Skeletal muscle tissue (tissue), 4 donors: ENCODE measurements around the gene SMG1. TPM values are rescaled to one million over a fixed set of nuclear protein-coding genes. Genes with fewer than 3 reads are reported as not detected.
"Not testable (repeated sequence)": the region's sequence is repeated elsewhere in the genome, so short reads cannot be mapped to it uniquely, and the experiment has no call there.

ENCODE experiments used
- H3K27ac ChIP-seq: one replicate; pipeline ENCODE4 v1.7.0; 2013; ENCODE audit warnings: mild to moderate bottlenecking, low read depth, low read length, inconsistent platforms
- H3K27me3 ChIP-seq, 3 donors: one replicate each; pipeline ENCODE4 v1.7.0; 2013; ENCODE audit warnings: low read length in 3 of 3; ENCODE audit not compliant: control insufficient read depth in 3 of 3, insufficient read depth in 3 of 3
- H3K36me3 ChIP-seq, 3 donors: one replicate each; pipeline ENCODE4 v1.7.0; 2013; ENCODE audit warnings: low read length in 3 of 3; ENCODE audit not compliant: control insufficient read depth in 3 of 3, insufficient read depth in 3 of 3
- H3K4me1 ChIP-seq, 3 donors: one replicate each; pipeline ENCODE4 v1.7.0; 2013; ENCODE audit warnings: low read length in 3 of 3, mild to moderate bottlenecking in 3 of 3; ENCODE audit not compliant: control insufficient read depth in 3 of 3, insufficient read depth in 3 of 3
- H3K4me3 ChIP-seq, 3 donors: one replicate each; pipeline ENCODE4 v1.7.0; 2013; ENCODE audit warnings: low read length in 3 of 3
- H3K9ac ChIP-seq, 3 donors: one replicate each; pipeline ENCODE4 v1.7.0; 2013; ENCODE audit warnings: low read length in 3 of 3, mild to moderate bottlenecking in 3 of 3, moderate library complexity in 2 of 3, low read depth in 1 of 3
- H3K9me3 ChIP-seq, 3 donors: one replicate each; pipeline ENCODE4 v1.7.0; 2013; ENCODE audit warnings: low read length in 3 of 3; ENCODE audit not compliant: control insufficient read depth in 3 of 3
- total RNA-seq: library from RNA; depleted of rRNA; stranded (reverse); fragments of >200 nt; gene quantifications from one replicate; pipeline ENCODE4 v1.2.3, GENCODE V29; 2014
- donor health status: Osteomylitis.

Gene SMG1
- total RNA-seq, 1 donor from 2014 or later: 89.2 TPM

DNA sequence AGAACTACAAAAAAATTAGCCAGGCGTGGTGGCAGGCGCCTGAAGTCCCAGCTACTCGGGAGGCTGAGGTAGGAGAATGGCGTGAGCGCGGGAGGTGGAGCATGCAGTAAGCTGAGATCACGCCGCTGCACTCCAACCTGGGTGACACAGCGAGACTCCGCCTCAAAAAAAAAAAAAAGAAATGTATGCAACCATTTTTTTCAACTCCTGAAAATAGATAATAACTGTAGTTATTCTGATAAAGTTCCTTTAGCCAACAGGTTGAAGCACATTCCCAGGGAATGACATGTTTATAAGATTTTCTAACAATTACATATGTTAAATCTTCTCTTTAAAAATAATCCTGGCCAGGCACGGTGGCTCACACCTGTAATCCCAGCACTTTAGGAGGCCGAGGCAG lies 17.5 kb downstream of the SMG1 start:
- not testable (repeated sequence) for H3K4me3 ChIP-seq, H3K27me3 ChIP-seq, H3K9ac ChIP-seq, H3K27ac ChIP-seq, H3K4me1 ChIP-seq, H3K9me3 ChIP-seq, H3K36me3 ChIP-seq

DNA sequence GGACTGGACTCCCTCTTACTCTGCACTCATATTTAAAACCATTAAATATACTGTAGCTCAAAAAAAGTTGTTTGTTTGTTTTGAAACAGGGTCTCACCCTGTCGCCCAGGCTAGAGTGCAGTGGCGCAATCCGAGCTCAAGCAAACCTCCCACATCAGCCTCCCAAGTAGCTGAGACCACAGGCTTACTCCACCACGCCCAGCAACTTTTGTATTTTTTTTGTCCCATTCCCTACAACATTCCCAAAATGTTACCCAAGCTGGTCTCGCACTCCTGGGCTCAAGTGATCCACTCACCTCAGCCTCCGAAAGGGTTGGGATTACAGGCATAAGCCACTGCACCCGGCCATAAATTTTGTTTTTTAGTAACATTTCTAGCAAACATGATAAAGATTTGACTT lies 23.4 kb downstream of the SMG1 start:
- H3K4me1 ChIP-seq, H3K27ac ChIP-seq, H3K9ac ChIP-seq, H3K9me3 ChIP-seq, H3K4me3 ChIP-seq, H3K27me3 ChIP-seq, H3K36me3 ChIP-seq: not testable (repeated sequence)

DNA sequence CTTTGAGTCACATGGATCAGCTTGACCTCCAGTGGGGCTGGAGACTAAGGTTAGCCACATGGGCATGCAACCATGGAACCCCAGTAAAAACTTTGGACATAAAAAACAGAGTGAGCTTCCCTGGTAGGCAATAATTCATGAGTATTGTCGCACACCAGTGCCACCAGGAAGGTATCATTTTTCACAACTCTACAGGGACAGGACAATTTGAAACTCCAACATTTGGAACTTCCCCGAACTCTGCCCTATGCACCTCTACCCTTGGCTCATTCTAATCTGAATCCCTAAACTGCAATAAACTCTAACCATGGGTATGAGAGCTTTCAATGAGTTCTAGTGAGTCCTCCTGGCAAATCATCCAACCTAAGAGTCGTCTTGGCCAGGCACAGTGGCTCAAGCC lies 24.2 kb downstream of the SMG1 start:
- not testable (repeated sequence) for H3K27me3 ChIP-seq, H3K4me3 ChIP-seq, H3K27ac ChIP-seq, H3K9ac ChIP-seq, H3K4me1 ChIP-seq, H3K9me3 ChIP-seq, H3K36me3 ChIP-seq

DNA sequence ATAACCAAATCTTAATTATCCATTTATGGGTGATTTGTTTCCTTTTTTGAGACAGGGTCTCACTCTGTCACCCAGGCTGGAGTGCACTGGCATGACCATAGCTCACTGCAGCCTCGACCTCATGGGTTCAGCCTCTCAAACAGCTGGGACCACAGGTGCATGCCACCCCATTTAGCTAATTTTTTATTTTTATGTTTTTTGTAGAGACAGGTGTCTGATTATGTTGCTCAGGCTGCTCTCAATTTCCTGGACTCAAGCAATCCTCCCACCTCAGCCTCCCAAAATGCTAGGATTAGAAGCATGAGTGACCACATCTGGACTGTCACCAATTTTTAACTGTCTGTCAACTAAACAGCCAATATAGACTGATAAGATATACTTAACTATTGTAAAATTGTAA lies 25.0 kb downstream of the SMG1 start:
- H3K9me3 ChIP-seq, H3K9ac ChIP-seq, H3K36me3 ChIP-seq, H3K27ac ChIP-seq, H3K27me3 ChIP-seq, H3K4me3 ChIP-seq: not testable (repeated sequence)
- peaks cover 0 to 10% (median 7%) of the 10 kb centered on the region in 3 donors for H3K4me1 ChIP-seq

DNA sequence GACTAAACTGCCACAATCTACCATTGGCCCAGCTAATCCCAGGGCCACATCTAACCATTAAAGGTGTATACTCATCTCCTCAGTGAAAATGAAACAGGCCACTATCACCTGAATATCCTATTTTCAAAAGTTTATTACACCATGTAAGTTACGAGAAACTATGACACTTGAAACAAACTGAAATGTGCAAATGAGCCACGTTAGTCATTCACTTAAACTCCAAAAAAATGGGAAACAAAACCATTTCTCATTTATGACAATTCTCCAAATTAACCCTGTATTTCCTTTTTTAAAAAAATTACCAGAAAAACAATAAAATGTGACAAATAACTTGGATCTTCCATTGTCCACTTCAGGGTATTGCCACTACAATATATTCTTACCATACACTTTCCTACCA lies 41.8 kb downstream of the SMG1 start:
- not testable (repeated sequence) for H3K27ac ChIP-seq, H3K4me3 ChIP-seq, H3K27me3 ChIP-seq, H3K9ac ChIP-seq, H3K9me3 ChIP-seq, H3K4me1 ChIP-seq
- peaks cover 5 to 13% (median 10%) of the 10 kb centered on the region in 3 donors for H3K36me3 ChIP-seq

DNA sequence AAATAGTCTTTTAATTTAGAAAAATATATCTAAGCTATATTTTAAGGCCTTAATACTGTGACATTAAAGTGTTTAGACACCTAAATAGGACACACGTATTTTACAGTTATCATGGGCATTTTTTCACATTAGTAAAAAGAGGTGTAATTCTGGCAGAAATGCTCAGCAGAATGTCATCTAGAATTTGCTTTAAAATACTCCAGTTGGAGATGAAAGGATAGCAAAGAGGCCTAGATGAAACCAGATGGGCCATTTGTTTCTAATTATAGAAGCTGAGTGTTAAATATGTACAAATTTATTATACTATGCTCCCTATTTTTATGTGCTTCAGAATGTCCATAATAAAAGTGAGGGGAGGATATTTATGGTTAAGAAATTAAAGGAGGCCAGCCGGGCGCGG lies 48.5 kb downstream of the SMG1 start:
- H3K4me3 ChIP-seq, H3K4me1 ChIP-seq, H3K27ac ChIP-seq, H3K9ac ChIP-seq, H3K9me3 ChIP-seq, H3K27me3 ChIP-seq: not testable (repeated sequence)
- peaks cover 6 to 13% (median 13%) of the 10 kb centered on the region in 3 donors for H3K36me3 ChIP-seq

DNA sequence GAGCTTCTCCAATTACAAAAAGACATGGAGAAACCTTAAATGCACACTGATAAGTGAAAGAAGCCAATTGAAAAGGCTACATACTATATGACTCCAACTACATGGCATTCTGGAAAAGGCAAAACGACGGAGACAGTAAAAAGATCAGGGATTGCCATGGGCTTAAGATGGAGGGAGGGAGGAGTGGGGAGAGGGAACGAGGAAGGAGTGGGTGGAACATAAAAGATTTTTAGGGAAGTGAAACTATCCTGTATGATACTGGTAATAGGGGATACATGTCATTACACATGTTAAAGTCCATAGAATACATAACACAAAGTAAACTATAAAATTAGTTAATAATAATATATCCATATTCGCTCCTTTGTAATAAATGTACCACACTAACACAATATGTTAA lies 48.9 kb downstream of the SMG1 start:
- not testable (repeated sequence) for H3K9me3 ChIP-seq, H3K27ac ChIP-seq, H3K27me3 ChIP-seq, H3K4me1 ChIP-seq, H3K9ac ChIP-seq, H3K4me3 ChIP-seq
- H3K36me3 ChIP-seq: peaks cover 5 to 16% (median 14%) of the 10 kb centered on the region in 3 donors

DNA sequence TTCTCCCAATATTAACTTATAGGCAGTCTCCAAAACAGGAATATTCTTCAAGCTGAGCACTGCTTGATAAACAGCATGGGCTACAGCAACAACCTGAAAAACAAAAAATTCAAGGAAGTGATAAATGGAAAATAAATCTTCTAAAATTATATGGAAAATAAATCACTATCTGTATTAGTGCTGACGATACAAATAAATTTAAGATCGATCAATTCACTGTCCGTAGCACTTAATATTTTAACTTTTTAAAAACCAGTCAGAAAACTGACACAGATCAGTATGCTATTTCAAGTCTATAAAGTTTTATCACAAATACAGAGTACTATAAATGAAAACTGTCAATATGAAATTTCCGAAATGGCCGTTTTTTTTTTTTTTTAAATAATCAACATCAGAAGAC lies 49.9 kb downstream of the SMG1 start:
- not testable (repeated sequence) for H3K4me1 ChIP-seq, H3K9me3 ChIP-seq, H3K27ac ChIP-seq, H3K27me3 ChIP-seq, H3K9ac ChIP-seq, H3K4me3 ChIP-seq
- H3K36me3 ChIP-seq: peaks cover 2 to 11% (median 10%) of the 10 kb centered on the region in 3 donors

DNA sequence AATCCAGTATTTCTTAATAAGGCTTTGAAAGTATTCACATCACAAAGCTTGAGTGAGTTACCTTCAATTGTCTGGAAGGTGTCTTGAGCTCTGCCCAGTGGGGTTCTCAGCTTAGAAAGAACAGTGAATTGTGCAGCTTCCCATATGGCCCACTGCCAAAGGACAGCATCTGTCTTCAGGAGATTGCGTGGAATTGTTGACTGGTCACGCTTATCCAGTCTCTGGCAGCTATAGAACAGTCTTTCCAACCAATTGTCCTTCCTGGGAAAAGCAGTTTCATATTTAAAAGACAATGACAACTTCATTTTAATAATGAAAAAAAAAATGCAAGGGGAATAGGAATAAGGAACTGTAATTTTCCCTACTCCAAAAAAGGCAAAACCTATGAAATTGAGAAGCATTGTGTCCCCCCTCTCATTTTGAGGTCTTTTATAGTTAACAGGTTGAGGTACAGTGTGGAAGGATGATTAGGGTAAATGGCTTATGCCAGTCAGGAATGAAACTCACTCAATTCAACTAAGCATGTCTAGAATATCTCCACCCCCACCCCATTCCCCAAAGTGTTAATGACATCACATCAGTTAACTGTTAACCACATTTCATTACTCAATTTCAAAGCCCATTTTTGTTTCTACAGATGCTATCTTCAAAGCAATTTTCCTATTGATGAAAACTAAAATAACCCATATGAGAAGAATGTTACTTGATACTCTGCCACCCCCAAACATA lies 57.0 kb downstream of the SMG1 start:
- not testable (repeated sequence) for H3K27me3 ChIP-seq, H3K4me3 ChIP-seq, H3K9me3 ChIP-seq, H3K4me1 ChIP-seq, H3K9ac ChIP-seq, H3K27ac ChIP-seq
- peaks cover 0 to 19% (median 17%) of the 10 kb centered on the region in 3 donors for H3K36me3 ChIP-seq

DNA sequence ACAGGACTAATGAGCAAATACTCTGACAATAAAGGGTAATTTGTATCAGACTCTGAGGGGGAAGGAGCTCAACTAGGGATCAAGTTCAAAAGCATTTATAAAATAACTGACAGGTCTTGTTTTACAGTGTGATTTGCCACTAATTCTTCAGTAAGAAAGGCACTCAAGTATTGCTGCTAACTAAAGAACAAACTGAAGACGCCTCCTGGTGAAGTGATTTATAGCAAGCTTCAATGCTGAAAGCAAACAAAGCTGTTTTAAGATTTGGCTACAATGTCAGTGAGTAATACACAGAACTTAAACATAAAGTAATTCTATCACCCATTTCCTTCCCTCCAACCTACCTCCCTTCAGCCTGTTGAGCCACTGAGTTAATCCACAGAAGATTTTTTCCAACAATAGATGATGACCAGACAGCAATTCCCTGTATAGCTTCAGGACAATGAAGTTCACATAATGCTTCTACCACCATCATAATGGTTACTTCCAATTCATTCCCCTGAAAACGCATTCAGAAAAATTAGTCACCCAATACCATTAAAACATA lies 59.9 kb downstream of the SMG1 start:
- H3K36me3 ChIP-seq: peaks cover 0 to 21% (median 19%) of the 10 kb centered on the region in 3 donors
- not testable (repeated sequence) for H3K9ac ChIP-seq, H3K27ac ChIP-seq, H3K4me3 ChIP-seq, H3K4me1 ChIP-seq, H3K9me3 ChIP-seq, H3K27me3 ChIP-seq
